Measurements from ENCODE around the gene DRC3. TPM values are rescaled to one million over a fixed set of nuclear protein-coding genes. Genes with fewer than 3 reads are reported as not detected.
"Not testable (repeated sequence)": the region's sequence is repeated elsewhere in the genome, so short reads cannot be mapped to it uniquely, and the experiment has no call there.

Gene DRC3
- total and polyA plus RNA-seq, 5 donors from 2014 or later = not detected

GRCh38 chr17:17937201-17937853 lies 35.3 kb upstream of the DRC3 start:
- H3K4me3 ChIP-seq (ENCODE audit: low read depth, low read length) = no peak overlapping the region
- no peaks in the 10 kb centered on the region for H3K27me3 Mint-ChIP-seq
- H3K27ac ChIP-seq (ENCODE audit: insufficient read depth, low read length, poor library complexity, severe bottlenecking) = no peak overlapping the region
- H3K9me3 Mint-ChIP-seq = no peaks in the 10 kb centered on the region
- H3K27me3 ChIP-seq (ENCODE audit: control insufficient read depth, insufficient read depth, low read length) = no peaks in the 10 kb centered on the region
- ATAC-seq (ENCODE audit: low read depth in 2 of 2) = no peak
- no peaks in the 10 kb centered on the region for H3K9me3 ChIP-seq (ENCODE audit: control insufficient read depth in 2 of 2, low read length in 2 of 2)
- peaks cover 22 to 61% (median 42%) of the 10 kb centered on the region in 4 donors for H3K4me1 Mint-ChIP-seq
- peak overlapping the region in 2 of 3 donors; percentile 13 to 80 for H3K27ac Mint-ChIP-seq
- H3K36me3 Mint-ChIP-seq = no peaks in the 10 kb centered on the region
- DNase-seq = no peak
- no peak overlapping the region for H3K4me3 Mint-ChIP-seq
- no peaks in the 10 kb centered on the region for H3K36me3 ChIP-seq (ENCODE audit: control insufficient read depth, insufficient read depth, low read length)
- H3K4me1 ChIP-seq (ENCODE audit: control insufficient read depth, insufficient read depth, low read length, poor library complexity, severe bottlenecking) = peaks cover 16% of the 10 kb centered on the region

GRCh38 chr17:17937958-17938357 lies 34.7 kb upstream of the DRC3 start:
- no peak overlapping the region for H3K27ac ChIP-seq (ENCODE audit: insufficient read depth, low read length, poor library complexity, severe bottlenecking)
- no peak for ATAC-seq (ENCODE audit: low read depth in 2 of 2)
- Mint-ChIP-seq H3K9me3 (no peaks in the 10 kb centered on the region), H3K27me3 (no peaks in the 10 kb centered on the region), H3K4me1 (peaks cover 25 to 61% (median 44%) of the 10 kb centered on the region in 4 donors), H3K27ac (no peak overlapping the region), H3K4me3 (no peak overlapping the region), H3K36me3 (no peaks in the 10 kb centered on the region)
- no peaks in the 10 kb centered on the region for H3K36me3 ChIP-seq (ENCODE audit: control insufficient read depth, insufficient read depth, low read length)
- peaks cover 16% of the 10 kb centered on the region for H3K4me1 ChIP-seq (ENCODE audit: control insufficient read depth, insufficient read depth, low read length, poor library complexity, severe bottlenecking)
- no peaks in the 10 kb centered on the region for H3K9me3 ChIP-seq (ENCODE audit: control insufficient read depth in 2 of 2, low read length in 2 of 2)
- H3K4me3 ChIP-seq (ENCODE audit: low read depth, low read length) = no peak overlapping the region
- no peaks in the 10 kb centered on the region for H3K27me3 ChIP-seq (ENCODE audit: control insufficient read depth, insufficient read depth, low read length)
- no peak for DNase-seq

GRCh38 chr17:17938388-17939107 lies 34.1 kb upstream of the DRC3 start:
- H3K36me3 Mint-ChIP-seq = peaks cover 5% of the 10 kb centered on the region
- ATAC-seq (ENCODE audit: low read depth in 2 of 2) (no peak), DNase-seq (no peak)
- H3K9me3 Mint-ChIP-seq = no peaks in the 10 kb centered on the region
- Histone ChIP-seq H3K27ac (ENCODE audit: insufficient read depth, low read length, poor library complexity, severe bottlenecking) (no peak overlapping the region), H3K27me3 (ENCODE audit: control insufficient read depth, insufficient read depth, low read length) (no peaks in the 10 kb centered on the region), H3K36me3 (ENCODE audit: control insufficient read depth, insufficient read depth, low read length) (no peaks in the 10 kb centered on the region), H3K9me3 (ENCODE audit: control insufficient read depth in 2 of 2, low read length in 2 of 2) (no peaks in the 10 kb centered on the region), H3K4me3 (ENCODE audit: low read depth, low read length) (no peak overlapping the region), H3K4me1 (ENCODE audit: control insufficient read depth, insufficient read depth, low read length, poor library complexity, severe bottlenecking) (peaks cover 16% of the 10 kb centered on the region)
- H3K4me3 Mint-ChIP-seq = no peak overlapping the region
- peaks cover 31 to 62% (median 47%) of the 10 kb centered on the region in 4 donors for H3K4me1 Mint-ChIP-seq
- H3K27ac Mint-ChIP-seq = no peak overlapping the region
- H3K27me3 Mint-ChIP-seq = no peaks in the 10 kb centered on the region

- H3K27me3 ChIP-seq (ENCODE audit: control insufficient read depth, insufficient read depth, low read length); H3K27ac ChIP-seq (ENCODE audit: insufficient read depth, low read length, poor library complexity, severe bottlenecking); H3K9me3 ChIP-seq (ENCODE audit: control insufficient read depth in 2 of 2, low read length in 2 of 2); H3K9me3 Mint-ChIP-seq; H3K36me3 Mint-ChIP-seq; DNase-seq; H3K27me3 Mint-ChIP-seq; H3K36me3 ChIP-seq (ENCODE audit: control insufficient read depth, insufficient read depth, low read length); H3K4me3 Mint-ChIP-seq; H3K4me3 ChIP-seq (ENCODE audit: low read depth, low read length); ATAC-seq (ENCODE audit: low read depth in 2 of 2): not testable (repeated sequence)
- H3K4me1 ChIP-seq (ENCODE audit: control insufficient read depth, insufficient read depth, low read length, poor library complexity, severe bottlenecking) = peaks cover 13% of the 10 kb centered on the region
- Mint-ChIP-seq H3K4me1 (peaks cover 27 to 67% (median 49%) of the 10 kb centered on the region in 4 donors), H3K27ac (peak overlapping the region in 1 of 3 donors; percentile 70)
Observed at GRCh38 chr17:17939941-17940340, 32.7 kb upstream of the DRC3 start.

- Mint-ChIP-seq H3K4me1 (peaks cover 25 to 66% (median 44%) of the 10 kb centered on the region in 4 donors), H3K4me3 (no peak overlapping the region), H3K9me3 (no peaks in the 10 kb centered on the region), H3K27ac (peak overlapping the region in 1 of 3 donors; percentile 70), H3K27me3 (no peaks in the 10 kb centered on the region), H3K36me3 (peaks cover 8% of the 10 kb centered on the region)
- Histone ChIP-seq H3K36me3 (ENCODE audit: control insufficient read depth, insufficient read depth, low read length) (no peaks in the 10 kb centered on the region), H3K4me3 (ENCODE audit: low read depth, low read length) (no peak overlapping the region), H3K9me3 (ENCODE audit: control insufficient read depth in 2 of 2, low read length in 2 of 2) (no peaks in the 10 kb centered on the region), H3K27ac (ENCODE audit: insufficient read depth, low read length, poor library complexity, severe bottlenecking) (no peak overlapping the region), H3K27me3 (ENCODE audit: control insufficient read depth, insufficient read depth, low read length) (no peaks in the 10 kb centered on the region), H3K4me1 (ENCODE audit: control insufficient read depth, insufficient read depth, low read length, poor library complexity, severe bottlenecking) (peaks cover 8% of the 10 kb centered on the region)
- ATAC-seq (ENCODE audit: low read depth in 2 of 2) (no peak), DNase-seq (no peak)
Observed at GRCh38 chr17:17940441-17940911, 32.2 kb upstream of the DRC3 start.

GRCh38 chr17:17941015-17941414 lies 31.6 kb upstream of the DRC3 start:
- no peaks in the 10 kb centered on the region for H3K27me3 ChIP-seq (ENCODE audit: control insufficient read depth, insufficient read depth, low read length)
- Mint-ChIP-seq H3K9me3 (no peaks in the 10 kb centered on the region), H3K4me3 (no peak overlapping the region), H3K36me3 (peaks cover 8% of the 10 kb centered on the region), H3K4me1 (peaks cover 28 to 63% (median 39%) of the 10 kb centered on the region in 4 donors), H3K27ac (peak overlapping the region in 1 of 3 donors; percentile 52), H3K27me3 (no peaks in the 10 kb centered on the region)
- no peak overlapping the region for H3K27ac ChIP-seq (ENCODE audit: insufficient read depth, low read length, poor library complexity, severe bottlenecking)
- H3K4me1 ChIP-seq (ENCODE audit: control insufficient read depth, insufficient read depth, low read length, poor library complexity, severe bottlenecking) = peaks cover 3% of the 10 kb centered on the region
- DNase-seq = no peak
- no peaks in the 10 kb centered on the region for H3K9me3 ChIP-seq (ENCODE audit: control insufficient read depth in 2 of 2, low read length in 2 of 2)
- H3K4me3 ChIP-seq (ENCODE audit: low read depth, low read length) = no peak overlapping the region
- H3K36me3 ChIP-seq (ENCODE audit: control insufficient read depth, insufficient read depth, low read length) = no peaks in the 10 kb centered on the region
- no peak for ATAC-seq (ENCODE audit: low read depth in 2 of 2)

- H3K4me1 Mint-ChIP-seq = peaks cover 25 to 51% (median 32%) of the 10 kb centered on the region in 4 donors
- no peaks in the 10 kb centered on the region for H3K27me3 Mint-ChIP-seq
Observed at GRCh38 chr17:17942846-17943245, 29.8 kb upstream of the DRC3 start.

More at GRCh38 chr17:17942846-17943245, 29.8 kb upstream of the DRC3 start:
- Mint-ChIP-seq H3K36me3 (peaks cover 8% of the 10 kb centered on the region), H3K4me3 (no peak overlapping the region), H3K9me3 (no peaks in the 10 kb centered on the region), H3K27ac (peak overlapping the region in 1 of 3 donors; percentile 2)
- H3K27me3 ChIP-seq (ENCODE audit: control insufficient read depth, insufficient read depth, low read length) = no peaks in the 10 kb centered on the region
- H3K27ac ChIP-seq (ENCODE audit: insufficient read depth, low read length, poor library complexity, severe bottlenecking) = no peak overlapping the region
- ATAC-seq (ENCODE audit: low read depth in 2 of 2) = no peak
- H3K9me3 ChIP-seq (ENCODE audit: control insufficient read depth in 2 of 2, low read length in 2 of 2) = no peaks in the 10 kb centered on the region
- H3K4me1 ChIP-seq (ENCODE audit: control insufficient read depth, insufficient read depth, low read length, poor library complexity, severe bottlenecking) = no peaks in the 10 kb centered on the region
- H3K4me3 ChIP-seq (ENCODE audit: low read depth, low read length) = no peak overlapping the region
- H3K36me3 ChIP-seq (ENCODE audit: control insufficient read depth, insufficient read depth, low read length) = no peaks in the 10 kb centered on the region
- DNase-seq = no peak

Data from CD4-positive, CD25-positive, alpha-beta regulatory T cell (primary cell).